DND-41 (cell line): ENCODE results near the gene CSRNP3.

Experiments
- ATAC-seq: fragments of 200-7000 bp; cut with Tn5 transposase; 3 replicates; pipeline ENCODE4 v1.9.1; 2021; ENCODE audit warnings: low read depth; ENCODE audit not compliant: insufficient read depth
- DNase-seq: peaks from one replicate; pipeline ENCODE4 v3.0.0-alpha.2; 2020
- H2AFZ ChIP-seq: 2 replicates; pipeline ENCODE4 v1.6.0; 2012; ENCODE audit warnings: low read depth, low read length
- H3K27ac ChIP-seq: 2 replicates; pipeline ENCODE4 v1.5.1; 2012; ENCODE audit warnings: low read length, inconsistent platforms
- H3K27me3 ChIP-seq: fragments of 200-600 bp; sonication (generic); 2 replicates; pipeline ENCODE4 v1.6.0; 2012; ENCODE audit warnings: low read length, mild to moderate bottlenecking, inconsistent platforms; ENCODE audit not compliant: insufficient read depth, poor library complexity
- H3K36me3 ChIP-seq: 2 replicates; pipeline ENCODE4 v1.5.1; 2012; ENCODE audit warnings: low read length, inconsistent platforms; ENCODE audit not compliant: insufficient read depth
- H3K4me1 ChIP-seq: 2 replicates; pipeline ENCODE4 v1.5.1; 2012; ENCODE audit warnings: mild to moderate bottlenecking, low read length; ENCODE audit not compliant: insufficient read depth
- H3K4me2 ChIP-seq: 2 replicates; pipeline ENCODE4 v1.6.0; 2012; ENCODE audit warnings: mild to moderate bottlenecking, moderate library complexity, low read length, inconsistent platforms; ENCODE audit not compliant: insufficient read depth
- H3K4me3 ChIP-seq, 2 experiments: fragments of 200-600 bp in 1 of 2; shearing (Covaris generic) in 1 of 2; 2 replicates each; pipeline ENCODE4 v1.5.1; 2012 to 2016; ENCODE audit warnings: inconsistent platforms in 2 of 2, low read length in 2 of 2, mild to moderate bottlenecking in 2 of 2, low read depth in 1 of 2, moderate library complexity in 1 of 2
- H3K79me2 ChIP-seq: 2 replicates; pipeline ENCODE4 v1.6.0; 2012; ENCODE audit warnings: low read length, inconsistent platforms; ENCODE audit not compliant: insufficient read depth
- H3K9ac ChIP-seq: 2 replicates; pipeline ENCODE4 v1.6.0; 2012; ENCODE audit warnings: low read depth, mild to moderate bottlenecking, inconsistent platforms, low read length, moderate library complexity
- H3K9me3 ChIP-seq: 2 replicates; pipeline ENCODE4 v1.5.1; 2012; ENCODE audit warnings: low read length, moderate library complexity, mild to moderate bottlenecking, inconsistent platforms; ENCODE audit not compliant: insufficient read depth, severe bottlenecking
- H4K20me1 ChIP-seq: 2 replicates; pipeline ENCODE4 v1.6.0; 2012; ENCODE audit warnings: low read length; ENCODE audit not compliant: insufficient read depth
- EZH2 ChIP-seq: IDR thresholded peaks from 3 replicates; pipeline ENCODE4 v1.6.1; 2012; ENCODE audit warnings: borderline replicate concordance, low read depth, mild to moderate bottlenecking, moderate library complexity, low read length, inconsistent platforms; ENCODE audit not compliant: severe bottlenecking
- TF ChIP-seq, protein P1 (sequence below): IDR thresholded peaks from 2 replicates; pipeline ENCODE4 v1.5.1; 2012; ENCODE audit warnings: borderline replicate concordance, low read length, moderate library complexity, mild to moderate bottlenecking; ENCODE audit not compliant: poor library complexity, severe bottlenecking; ENCODE audit errors: extremely low read depth

CSRNP3 gene

DNA sequence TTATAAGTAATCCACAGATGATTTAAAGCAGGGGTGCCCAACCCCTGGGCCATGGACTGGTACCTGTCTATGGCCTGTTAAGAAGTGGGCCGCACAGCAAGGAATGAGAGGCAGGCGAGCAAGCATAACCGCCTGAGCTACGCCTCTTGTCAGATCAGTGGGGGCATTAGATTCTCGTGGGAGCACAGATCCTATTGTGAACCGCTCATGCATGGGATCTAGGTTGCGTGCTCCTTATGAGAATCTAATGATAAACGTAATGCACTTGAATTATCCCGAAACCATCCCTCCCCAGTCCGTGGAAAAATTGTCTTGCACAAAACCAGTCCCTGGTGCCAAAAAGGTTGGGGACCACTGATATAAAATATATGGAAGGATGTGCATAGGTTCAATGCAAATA is 153.7 kb downstream of the CSRNP3 start:
- H3K9me3 ChIP-seq: no peaks in the 10 kb centered on the region
- H3K27me3 ChIP-seq: no peaks in the 10 kb centered on the region
- H2AFZ ChIP-seq: no peak overlapping the region
- no peak for ATAC-seq
- H4K20me1 ChIP-seq: no peaks in the 10 kb centered on the region
- H3K4me3 ChIP-seq: no peak overlapping the region
- no peaks in the 10 kb centered on the region for H3K4me1 ChIP-seq
- H3K36me3 ChIP-seq: no peaks in the 10 kb centered on the region
- TF ChIP-seq, protein P1, sequence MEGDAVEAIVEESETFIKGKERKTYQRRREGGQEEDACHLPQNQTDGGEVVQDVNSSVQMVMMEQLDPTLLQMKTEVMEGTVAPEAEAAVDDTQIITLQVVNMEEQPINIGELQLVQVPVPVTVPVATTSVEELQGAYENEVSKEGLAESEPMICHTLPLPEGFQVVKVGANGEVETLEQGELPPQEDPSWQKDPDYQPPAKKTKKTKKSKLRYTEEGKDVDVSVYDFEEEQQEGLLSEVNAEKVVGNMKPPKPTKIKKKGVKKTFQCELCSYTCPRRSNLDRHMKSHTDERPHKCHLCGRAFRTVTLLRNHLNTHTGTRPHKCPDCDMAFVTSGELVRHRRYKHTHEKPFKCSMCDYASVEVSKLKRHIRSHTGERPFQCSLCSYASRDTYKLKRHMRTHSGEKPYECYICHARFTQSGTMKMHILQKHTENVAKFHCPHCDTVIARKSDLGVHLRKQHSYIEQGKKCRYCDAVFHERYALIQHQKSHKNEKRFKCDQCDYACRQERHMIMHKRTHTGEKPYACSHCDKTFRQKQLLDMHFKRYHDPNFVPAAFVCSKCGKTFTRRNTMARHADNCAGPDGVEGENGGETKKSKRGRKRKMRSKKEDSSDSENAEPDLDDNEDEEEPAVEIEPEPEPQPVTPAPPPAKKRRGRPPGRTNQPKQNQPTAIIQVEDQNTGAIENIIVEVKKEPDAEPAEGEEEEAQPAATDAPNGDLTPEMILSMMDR: no peak
- TF ChIP-seq EZH2: no peak
- H3K79me2 ChIP-seq: no peaks in the 10 kb centered on the region
- no peak for DNase-seq
- H3K27ac ChIP-seq: no peak overlapping the region
- H3K9ac ChIP-seq: no peak overlapping the region
- H3K4me2 ChIP-seq: no peak overlapping the region

DNA sequence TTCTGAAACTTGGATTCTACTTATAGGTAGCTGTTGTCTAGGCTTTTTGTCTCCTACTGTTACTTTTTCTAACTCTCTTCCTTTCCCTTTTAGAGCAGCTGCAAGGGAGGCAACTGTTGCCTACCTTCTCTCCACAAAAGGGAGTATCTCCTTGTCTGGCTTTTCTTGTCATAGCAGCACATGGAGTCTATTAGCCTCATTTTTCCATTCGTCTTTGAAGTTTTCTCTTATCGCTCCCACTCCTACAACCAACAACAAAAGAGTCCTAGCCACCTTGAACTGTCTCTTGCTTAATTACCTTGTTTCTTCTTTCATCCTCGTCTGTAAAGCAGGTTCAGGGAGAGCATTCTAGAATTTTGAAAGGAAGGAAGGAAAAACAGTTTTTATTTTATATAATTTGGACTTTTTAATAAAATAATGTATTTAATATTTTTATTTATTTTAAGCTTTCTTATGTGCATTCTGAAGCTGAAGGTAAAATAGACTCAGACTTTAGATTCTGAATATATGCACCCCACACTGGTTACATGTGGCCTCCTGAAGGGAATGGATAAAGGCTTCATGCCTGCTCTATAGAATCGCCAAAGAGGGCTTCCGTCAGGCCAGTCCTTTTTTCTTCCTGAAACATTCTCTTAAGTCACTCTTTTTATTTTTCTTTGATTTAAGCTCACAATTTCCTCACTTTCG is 154.4 kb downstream of the CSRNP3 start:
- Histone ChIP-seq H2AFZ (no peak overlapping the region), H3K4me2 (no peak overlapping the region)

DNA sequence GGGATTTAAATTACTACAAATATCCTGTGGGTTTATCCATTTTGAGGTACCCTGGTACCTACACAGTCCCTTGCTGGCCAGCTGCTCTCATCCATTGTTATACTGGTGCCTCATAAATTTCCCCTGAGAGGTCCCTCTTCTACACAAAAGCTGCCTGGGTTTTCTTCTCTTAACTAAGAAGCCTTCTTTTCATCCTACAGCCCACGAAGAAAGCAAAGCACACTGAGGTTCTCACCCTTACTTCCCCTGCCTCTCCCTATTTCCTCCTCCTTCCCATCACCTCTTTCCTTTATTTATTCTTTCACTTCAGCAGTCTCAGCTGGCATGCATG is 154.9 kb downstream of the CSRNP3 start:
- no peaks in the 10 kb centered on the region for H3K36me3 ChIP-seq
- no peaks in the 10 kb centered on the region for H3K27me3 ChIP-seq
- no peaks in the 10 kb centered on the region for H4K20me1 ChIP-seq
- ATAC-seq (no peak), DNase-seq (no peak)
- H3K27ac ChIP-seq: no peak overlapping the region
- H3K9ac ChIP-seq: no peak overlapping the region
- H3K4me3 ChIP-seq: no peak overlapping the region
- TF ChIP-seq, protein P1: no peak
- TF ChIP-seq EZH2: no peak
- H3K9me3 ChIP-seq: no peaks in the 10 kb centered on the region
- H3K4me2 ChIP-seq: no peak overlapping the region
- no peak overlapping the region for H2AFZ ChIP-seq
- H3K79me2 ChIP-seq: no peaks in the 10 kb centered on the region
- H3K4me1 ChIP-seq: no peaks in the 10 kb centered on the region

More for the DNA sequence above, 154.4 kb downstream of the CSRNP3 start:
- H3K27me3 ChIP-seq: no peaks in the 10 kb centered on the region
- H3K4me1 ChIP-seq: no peaks in the 10 kb centered on the region
- no peak overlapping the region for H3K9ac ChIP-seq
- H3K36me3 ChIP-seq: no peaks in the 10 kb centered on the region
- TF ChIP-seq, protein P1: no peak
- no peak for TF ChIP-seq EZH2
- DNase-seq (no peak), ATAC-seq (no peak)
- H3K27ac ChIP-seq: no peak overlapping the region
- H4K20me1 ChIP-seq: no peaks in the 10 kb centered on the region
- no peak overlapping the region for H3K4me3 ChIP-seq
- H3K9me3 ChIP-seq: no peaks in the 10 kb centered on the region
- H3K79me2 ChIP-seq: no peaks in the 10 kb centered on the region

DNA sequence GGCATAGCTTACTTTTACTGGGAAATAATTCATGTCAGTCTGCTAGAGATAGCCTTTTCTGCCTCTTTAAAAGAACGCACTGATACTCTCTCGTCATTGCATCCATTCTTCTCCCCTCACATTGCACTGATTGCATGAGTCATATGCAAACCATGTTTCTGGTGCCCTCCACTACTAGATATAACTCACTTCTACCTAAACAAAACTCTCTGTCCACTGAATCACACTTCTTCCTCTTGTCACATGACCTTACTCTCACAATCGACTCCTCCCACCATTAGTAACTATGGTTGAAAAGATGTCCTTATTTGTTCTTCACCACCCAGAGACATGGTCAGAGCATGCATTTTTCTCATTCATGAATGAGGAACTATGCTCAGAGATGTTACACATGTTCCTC is 158.0 kb downstream of the CSRNP3 start:
- Histone ChIP-seq H3K27me3 (no peaks in the 10 kb centered on the region), H3K9ac (no peak overlapping the region), H3K27ac (no peak overlapping the region), H3K79me2 (no peaks in the 10 kb centered on the region), H3K4me3 (no peak overlapping the region), H4K20me1 (no peaks in the 10 kb centered on the region), H3K4me1 (no peaks in the 10 kb centered on the region), H3K4me2 (no peak overlapping the region), H3K36me3 (no peaks in the 10 kb centered on the region), H2AFZ (no peak overlapping the region), H3K9me3 (no peaks in the 10 kb centered on the region)
- TF ChIP-seq EZH2: no peak
- TF ChIP-seq, protein P1: no peak
- DNase-seq (no peak), ATAC-seq (no peak)
